GM19452 (cell line): ENCODE measurements around the gene DAPK2.

Source experiments
- ATAC-seq: cut with Tn5 transposase; IDR thresholded peaks from one replicate; pipeline ENCODE4 v1.9.1; 2021; ENCODE audit not compliant: unreplicated experiment

Gene DAPK2

GRCh38 chr15:63999177-63999576 is 47.1 kb downstream of the DAPK2 start:
- no peak for ATAC-seq

- ATAC-seq = no peak
Measured at GRCh38 chr15:63998489-63998888, 47.8 kb downstream of the DAPK2 start.

- ATAC-seq = no peak
Measured at GRCh38 chr15:63997715-63998442, 48.4 kb downstream of the DAPK2 start.

GRCh38 chr15:63996794-63997357 is 49.4 kb downstream of the DAPK2 start:
- ATAC-seq = no peak

GRCh38 chr15:63995789-63996188 is 50.5 kb downstream of the DAPK2 start:
- no peak for ATAC-seq

GRCh38 chr15:63994073-63994600 is 52.1 kb downstream of the DAPK2 start:
- no peak for ATAC-seq

GRCh38 chr15:63992300-63992699 is 54.0 kb downstream of the DAPK2 start:
- ATAC-seq = no peak

- no peak for ATAC-seq
Measured at GRCh38 chr15:63991706-63992105, 54.6 kb downstream of the DAPK2 start.

- ATAC-seq = no peak
Measured at GRCh38 chr15:63990454-63990853, 55.8 kb downstream of the DAPK2 start.

GRCh38 chr15:63987796-63988378 is 58.4 kb downstream of the DAPK2 start:
- ATAC-seq = no peak

- ATAC-seq = peak; percentile 71
Measured at GRCh38 chr15:63986751-63987341, 59.4 kb downstream of the DAPK2 start.

GRCh38 chr15:63986185-63986680 is 60.1 kb downstream of the DAPK2 start:
- ATAC-seq = no peak

- ATAC-seq = no peak
Measured at GRCh38 chr15:63985221-63986184, 60.8 kb downstream of the DAPK2 start.

- no peak for ATAC-seq
Measured at GRCh38 chr15:63984331-63984730, 62.0 kb downstream of the DAPK2 start.

- ATAC-seq = no peak
Measured at GRCh38 chr15:63983061-63983711, 63.1 kb downstream of the DAPK2 start.

GRCh38 chr15:63982381-63982854 is 63.9 kb downstream of the DAPK2 start:
- no peak for ATAC-seq

GRCh38 chr15:63981596-63982320 is 64.5 kb downstream of the DAPK2 start:
- no peak for ATAC-seq

GRCh38 chr15:63979262-63979793 is 67.0 kb downstream of the DAPK2 start:
- no peak for ATAC-seq
